ENCODE data around the gene ASB16. TPM values are rescaled to one million over a fixed set of nuclear protein-coding genes. Genes with fewer than 3 reads are reported as not detected.
A peak's percentile ranks its signal among the peaks of the same experiment; 100 is the strongest.

ASB16 gene
- total and polyA plus RNA-seq, 10 of the 15 experiments (the other 5 are each of a cell fraction or from before 2014, with no cell fraction given): 0.07 to 1.1 (median 0.44) TPM; not detected in 5

DNA sequence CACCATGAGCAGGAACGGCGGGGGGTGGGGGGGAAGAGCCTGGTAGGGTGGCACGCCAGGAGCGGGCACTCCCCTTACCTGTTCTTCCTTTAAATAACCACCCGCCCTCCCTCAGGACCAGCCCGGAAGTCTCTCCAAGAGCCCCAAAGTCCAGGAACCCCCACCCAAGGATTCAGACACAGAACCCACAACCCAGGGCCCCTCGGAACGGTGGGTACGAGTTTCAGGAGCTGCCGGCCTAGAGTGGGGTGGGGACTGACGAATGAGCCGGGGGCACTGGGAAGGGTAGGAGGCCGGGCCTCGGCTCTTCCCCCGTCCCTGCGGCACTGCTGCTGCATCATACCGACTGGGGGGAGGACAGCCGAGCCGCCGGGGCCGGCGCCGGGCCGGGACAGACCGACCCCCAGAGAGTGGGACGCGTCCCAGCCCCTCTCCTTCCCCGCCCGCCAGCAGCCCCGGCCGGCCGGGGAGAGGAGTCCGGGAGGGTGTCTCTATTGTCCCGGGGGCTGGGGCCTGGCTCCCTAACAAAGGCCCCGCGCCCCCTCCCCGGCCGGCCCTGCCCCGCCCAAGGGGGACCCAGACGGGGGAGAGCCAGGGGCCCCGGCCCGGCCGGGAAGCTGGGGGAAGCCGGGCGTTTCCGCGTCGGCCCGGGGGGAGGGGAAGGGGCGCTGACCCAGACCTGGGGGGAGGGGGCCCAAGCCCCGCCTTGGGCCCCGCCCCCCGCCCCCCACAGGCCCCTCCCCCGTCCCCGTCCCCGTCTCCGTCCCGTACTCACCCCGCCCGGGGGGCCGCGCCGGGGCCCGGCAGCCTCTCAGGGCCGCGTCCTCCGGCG, 28.4 kb downstream of the ASB16 start:
- TSS peak; percentile 65 for BruUV-seq (replicated peaks)
- Histone ChIP-seq H3K4me2 (ENCODE audit: control insufficient read depth, insufficient read depth) (peak overlapping the region; percentile 79), H4K20me1 (ENCODE audit: control insufficient read depth, insufficient read depth) (no peaks in the 10 kb centered on the region), H3K9me3 (replicated peaks; ENCODE audit: control insufficient read depth, insufficient read depth, low read length) (no peaks in the 10 kb centered on the region), H3K36me3 (ENCODE audit: control insufficient read depth in 2 of 2, insufficient read depth in 2 of 2, low read length in 1 of 2) (peaks cover 10 to 17% of the 10 kb centered on the region in 2 experiments), H3K79me2 (ENCODE audit: control insufficient read depth, insufficient read depth, low read length) (peaks cover 33% of the 10 kb centered on the region), H3K4me3 (peak overlapping the region; percentile 100), H3K9ac (ENCODE audit: control insufficient read depth, insufficient read depth, low read length) (peak overlapping the region; percentile 89), H2AFZ (ENCODE audit: control insufficient read depth, low read depth, low read length) (no peak overlapping the region), H3K27me3 (replicated peaks in 1 of 2; ENCODE audit: control insufficient read depth in 2 of 2, insufficient read depth in 2 of 2, low read length in 1 of 2) (no peaks in the 10 kb centered on the region), H3K4me1 (ENCODE audit: control insufficient read depth, insufficient read depth, low read length) (peaks cover 16% of the 10 kb centered on the region), H3K27ac (ENCODE audit: control insufficient read depth, insufficient read depth) (peak overlapping the region; percentile 77)
- in situ Hi-C loops (cut with MboI): no loop called here
- DNase-seq (ENCODE audit: low read depth, low spot score) (no peak), ATAC-seq (peak; percentile 21), FAIRE-seq (no peak)
- under 1% methylated on average over 21 of the region's 68 CpGs for WGBS (ENCODE audit: insufficient coverage, insufficient replicate concordance, low lambda C conversion rate, missing lambda C conversion rate)
- ChIA-PET POLR2A (interaction anchor here (0.5 to 1.6 kb wide), 9 partner anchors 11 to 146 kb away, joined by 3 to 6 read pairs (median 3); partner anchors contain the start of genes GRN and TMUB2), RAD21 (ENCODE audit: unreplicated experiment) (interaction anchor here (0.5 to 2.4 kb wide), 7 partner anchors 11 to 146 kb away, joined by 3 to 10 read pairs (median 4); partner anchors contain the start of genes GRN and TMUB2), CTCF (interaction anchor here (0.9 to 4.0 kb wide), 5 partner anchors 11 to 132 kb away, joined by 3 to 45 read pairs (median 5); partner anchors contain the start of gene TMUB2), SMC1A (ENCODE audit: uncharacterized antibody, unreplicated experiment) (interaction anchor here (0.5 to 3.3 kb wide), 5 partner anchors 11 to 55 kb away, joined by 3 to 12 read pairs (median 4); partner anchors contain the start of gene TMUB2)
- intact Hi-C loops (cut with micrococcal nuclease; ENCODE audit: unreplicated experiment): no loop called here
- TF ChIP-seq CREB1 (IDR thresholded peaks at IDR 0.05; ENCODE audit: low read depth) (no peak), CHD2 (IDR thresholded peaks at IDR 0.05; ENCODE audit: borderline replicate concordance, low read depth, low read length) (0 out of 2 replicates have a peak, but pooled peaks have one; percentile 12), LARP7 (IDR thresholded peaks at IDR 0.05) (peak; percentile 35; the same call in 1 of the 2 replicates), PML (IDR thresholded peaks at IDR 0.05; ENCODE audit: low read length) (0 out of 2 replicates have a peak, but pooled peaks have one; percentile 22), RB1 (IDR thresholded peaks at IDR 0.05; ENCODE audit: borderline replicate concordance) (no peak), TAF1 (IDR thresholded peaks at IDR 0.05; ENCODE audit: borderline replicate concordance, low read depth, low read length) (peak; percentile 37; the same call in 1 of the 2 replicates), IKZF1 (conservative IDR thresholded peaks at IDR 0.05) (0 out of 2 replicates have a peak, but pooled peaks have one; percentile 11), POLR2A (IDR thresholded peaks at IDR 0.05; ENCODE audit: low read depth, low read length) (peak; percentile 62), PAX5 (IDR thresholded peaks at IDR 0.05; ENCODE audit: borderline replicate concordance, low read depth, low read length) (no peak), IKZF2 (IDR thresholded peaks at IDR 0.05) (0 out of 4 replicates have a peak, but pooled peaks of 1 of the 2 experiments have one; percentile 10), NR2F1 (conservative IDR thresholded peaks at IDR 0.05) (0 out of 2 replicates have a peak, but pooled peaks have one; percentile 48), YY1 (IDR thresholded peaks at IDR 0.05; ENCODE audit: low read depth, low read length) (peak; percentile 1; the same call in 1 of the 2 replicates)
- TF ChIP-seq, protein P1, sequence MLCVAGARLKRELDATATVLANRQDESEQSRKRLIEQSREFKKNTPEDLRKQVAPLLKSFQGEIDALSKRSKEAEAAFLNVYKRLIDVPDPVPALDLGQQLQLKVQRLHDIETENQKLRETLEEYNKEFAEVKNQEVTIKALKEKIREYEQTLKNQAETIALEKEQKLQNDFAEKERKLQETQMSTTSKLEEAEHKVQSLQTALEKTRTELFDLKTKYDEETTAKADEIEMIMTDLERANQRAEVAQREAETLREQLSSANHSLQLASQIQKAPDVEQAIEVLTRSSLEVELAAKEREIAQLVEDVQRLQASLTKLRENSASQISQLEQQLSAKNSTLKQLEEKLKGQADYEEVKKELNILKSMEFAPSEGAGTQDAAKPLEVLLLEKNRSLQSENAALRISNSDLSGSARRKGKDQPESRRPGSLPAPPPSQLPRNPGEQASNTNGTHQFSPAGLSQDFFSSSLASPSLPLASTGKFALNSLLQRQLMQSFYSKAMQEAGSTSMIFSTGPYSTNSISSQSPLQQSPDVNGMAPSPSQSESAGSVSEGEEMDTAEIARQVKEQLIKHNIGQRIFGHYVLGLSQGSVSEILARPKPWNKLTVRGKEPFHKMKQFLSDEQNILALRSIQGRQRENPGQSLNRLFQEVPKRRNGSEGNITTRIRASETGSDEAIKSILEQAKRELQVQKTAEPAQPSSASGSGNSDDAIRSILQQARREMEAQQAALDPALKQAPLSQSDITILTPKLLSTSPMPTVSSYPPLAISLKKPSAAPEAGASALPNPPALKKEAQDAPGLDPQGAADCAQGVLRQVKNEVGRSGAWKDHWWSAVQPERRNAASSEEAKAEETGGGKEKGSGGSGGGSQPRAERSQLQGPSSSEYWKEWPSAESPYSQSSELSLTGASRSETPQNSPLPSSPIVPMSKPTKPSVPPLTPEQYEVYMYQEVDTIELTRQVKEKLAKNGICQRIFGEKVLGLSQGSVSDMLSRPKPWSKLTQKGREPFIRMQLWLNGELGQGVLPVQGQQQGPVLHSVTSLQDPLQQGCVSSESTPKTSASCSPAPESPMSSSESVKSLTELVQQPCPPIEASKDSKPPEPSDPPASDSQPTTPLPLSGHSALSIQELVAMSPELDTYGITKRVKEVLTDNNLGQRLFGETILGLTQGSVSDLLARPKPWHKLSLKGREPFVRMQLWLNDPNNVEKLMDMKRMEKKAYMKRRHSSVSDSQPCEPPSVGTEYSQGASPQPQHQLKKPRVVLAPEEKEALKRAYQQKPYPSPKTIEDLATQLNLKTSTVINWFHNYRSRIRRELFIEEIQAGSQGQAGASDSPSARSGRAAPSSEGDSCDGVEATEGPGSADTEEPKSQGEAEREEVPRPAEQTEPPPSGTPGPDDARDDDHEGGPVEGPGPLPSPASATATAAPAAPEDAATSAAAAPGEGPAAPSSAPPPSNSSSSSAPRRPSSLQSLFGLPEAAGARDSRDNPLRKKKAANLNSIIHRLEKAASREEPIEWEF (IDR thresholded peaks at IDR 0.05; ENCODE audit: insufficient replicate concordance, low read depth, low read length): no peak
- TF ChIP-seq, protein P2, sequence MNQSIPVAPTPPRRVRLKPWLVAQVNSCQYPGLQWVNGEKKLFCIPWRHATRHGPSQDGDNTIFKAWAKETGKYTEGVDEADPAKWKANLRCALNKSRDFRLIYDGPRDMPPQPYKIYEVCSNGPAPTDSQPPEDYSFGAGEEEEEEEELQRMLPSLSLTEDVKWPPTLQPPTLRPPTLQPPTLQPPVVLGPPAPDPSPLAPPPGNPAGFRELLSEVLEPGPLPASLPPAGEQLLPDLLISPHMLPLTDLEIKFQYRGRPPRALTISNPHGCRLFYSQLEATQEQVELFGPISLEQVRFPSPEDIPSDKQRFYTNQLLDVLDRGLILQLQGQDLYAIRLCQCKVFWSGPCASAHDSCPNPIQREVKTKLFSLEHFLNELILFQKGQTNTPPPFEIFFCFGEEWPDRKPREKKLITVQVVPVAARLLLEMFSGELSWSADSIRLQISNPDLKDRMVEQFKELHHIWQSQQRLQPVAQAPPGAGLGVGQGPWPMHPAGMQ (IDR thresholded peaks at IDR 0.05; ENCODE audit: borderline replicate concordance): no peak
